IPS DF 4.7 (cell line): ENCODE measurements around the gene VWA1.
"Not testable (repeated sequence)": the region's sequence is repeated elsewhere in the genome, so short reads cannot be mapped to it uniquely, and the experiment has no call there.

ENCODE experiments used
- DNase-seq: peaks from one replicate; pipeline ENCODE4 v3.0.0-alpha.2; 2013; ENCODE audit warnings: low spot score; ENCODE audit errors: extremely low read depth

VWA1 gene

DNA sequence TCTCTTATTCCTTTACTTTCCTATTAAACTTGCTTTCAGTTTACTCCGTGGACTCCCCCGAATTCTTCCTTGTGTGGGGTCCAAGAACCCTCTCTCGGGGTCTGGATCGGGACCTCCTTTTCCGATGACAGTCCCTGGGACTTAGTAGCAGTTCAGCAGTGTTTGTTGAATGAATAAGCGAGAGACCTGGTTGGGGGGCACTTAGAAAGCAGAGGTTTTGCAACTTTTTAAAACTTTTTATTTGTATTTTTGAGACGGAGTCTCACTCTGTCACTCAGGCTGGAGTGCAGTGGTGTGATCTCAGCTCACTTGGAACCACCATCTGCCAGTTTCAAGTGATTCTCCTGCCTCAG, 12.3 kb upstream of the VWA1 start:
- DNase-seq = no peak

- DNase-seq = no peak
These were observed 10.8 kb upstream of the VWA1 start for GRCh38 chr1:1424707-1425106.

DNA sequence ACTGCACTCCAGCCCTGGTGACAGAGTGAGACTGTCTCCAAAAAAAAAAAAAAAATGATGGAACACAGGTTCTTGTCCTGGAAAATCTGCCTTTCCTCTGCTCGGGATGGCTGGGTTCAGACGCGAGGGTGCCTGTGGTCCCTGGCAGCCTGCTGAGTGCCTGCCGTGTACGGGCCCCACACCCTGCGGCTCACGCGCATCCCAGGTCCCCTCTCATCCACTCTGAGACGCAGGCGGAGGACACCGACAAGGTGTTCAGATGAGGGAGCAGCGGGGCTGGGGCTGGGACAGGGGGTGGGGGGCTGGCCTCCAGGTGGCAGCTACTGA, 10.1 kb upstream of the VWA1 start:
- DNase-seq = no peak

DNA sequence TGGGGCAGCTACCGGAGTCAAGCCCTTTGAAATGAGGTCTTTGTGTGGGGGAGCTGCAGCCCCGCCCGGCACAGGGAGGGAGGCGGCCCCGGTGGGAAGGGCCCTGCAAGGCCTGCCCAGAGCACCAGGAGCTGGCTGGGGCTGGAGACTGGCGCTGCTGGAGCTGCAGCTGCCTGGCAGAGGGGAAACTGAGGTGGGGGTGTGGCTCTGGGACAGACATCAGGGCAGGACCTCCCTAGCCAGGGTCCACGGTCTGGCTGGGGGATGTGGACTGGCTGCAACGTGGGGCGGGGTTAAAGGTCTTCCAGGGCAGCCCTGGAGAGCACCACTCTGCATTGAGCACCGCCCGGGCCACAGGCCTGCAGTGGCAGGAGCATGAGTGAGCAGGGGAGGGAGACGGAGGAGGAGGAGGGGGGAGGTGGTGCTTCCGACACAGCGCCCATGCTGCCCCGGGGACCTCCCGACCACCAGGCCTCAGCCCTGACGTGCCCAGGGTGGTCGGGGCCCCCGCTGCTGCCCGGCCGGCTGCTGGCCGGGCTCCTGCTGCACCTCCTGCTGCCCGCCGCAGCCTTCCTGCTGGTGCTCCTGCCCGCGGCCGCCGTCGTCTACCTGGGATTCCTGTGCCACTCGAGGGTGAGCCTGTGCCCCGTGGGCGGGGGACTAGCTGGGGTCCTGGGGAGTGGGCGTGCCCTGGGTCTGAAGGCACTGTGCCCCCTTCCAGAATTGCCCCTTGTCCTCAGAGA, 9.6 kb upstream of the VWA1 start:
- no peak for DNase-seq

DNA sequence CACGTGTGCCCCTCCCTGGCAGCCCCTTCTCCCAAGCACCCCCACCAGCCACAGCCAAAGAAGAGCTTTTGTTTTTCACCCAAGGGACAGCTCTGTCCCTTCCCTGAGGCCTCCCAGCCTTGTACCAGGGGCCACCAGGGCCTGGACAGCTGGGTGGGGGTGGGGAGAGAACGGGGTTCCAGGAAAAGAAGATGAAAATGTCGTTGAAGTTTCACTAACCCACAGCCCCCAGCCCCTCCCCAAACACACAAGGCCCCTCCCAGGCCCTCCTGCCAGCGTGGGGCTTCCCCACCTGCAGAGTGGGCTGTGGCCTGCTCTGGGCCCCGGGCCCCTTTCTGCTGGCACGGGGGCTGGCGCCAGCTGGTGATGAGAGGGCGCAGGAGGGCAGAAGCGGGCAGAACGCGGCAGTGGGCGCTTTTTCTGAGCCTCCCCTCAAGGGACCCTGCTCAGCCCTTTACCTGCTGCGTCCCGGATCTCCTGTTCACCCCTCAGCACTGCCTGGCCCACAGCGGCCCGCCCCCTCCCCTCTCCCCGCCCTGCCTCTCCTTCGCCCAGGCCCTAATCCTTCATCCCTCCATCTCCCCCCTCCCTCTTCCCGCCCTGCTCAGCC, 8.9 kb upstream of the VWA1 start:
- DNase-seq = no peak

DNA sequence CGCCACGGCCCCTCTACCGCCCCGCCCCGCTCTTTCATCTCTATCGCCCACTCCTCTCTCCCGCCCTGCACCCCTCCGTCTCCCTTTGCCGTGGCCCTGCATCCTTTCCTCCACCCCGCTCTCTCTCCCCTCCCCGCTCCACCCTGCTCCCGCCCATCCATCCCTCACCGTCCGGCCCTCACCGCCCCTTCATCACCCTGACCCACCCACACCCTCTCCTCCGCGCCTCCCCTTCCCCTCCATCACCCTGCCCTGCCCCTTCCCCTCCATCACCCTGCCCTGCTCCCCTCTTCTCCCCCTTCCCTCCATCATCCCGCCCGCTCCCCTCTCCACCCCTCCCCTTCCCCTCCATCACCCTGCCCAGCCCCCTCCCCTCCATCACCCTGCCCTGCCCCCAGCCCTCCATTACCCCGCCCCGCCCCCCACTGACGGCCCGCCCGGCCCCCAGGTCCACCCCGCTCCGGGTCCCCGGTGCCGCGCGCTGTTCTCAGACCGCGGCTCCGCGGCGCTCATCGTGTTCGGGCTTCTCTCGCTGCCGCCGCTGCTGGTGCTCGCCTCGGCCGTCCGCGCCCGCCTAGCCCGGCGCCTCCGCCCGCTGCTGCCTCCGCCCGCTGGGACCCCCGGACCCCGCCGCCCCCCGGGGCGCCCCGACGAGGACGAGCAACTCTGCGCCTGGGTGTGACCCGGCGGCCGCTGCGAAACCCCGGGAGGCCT, 8.2 kb upstream of the VWA1 start:
- DNase-seq = no peak

DNA sequence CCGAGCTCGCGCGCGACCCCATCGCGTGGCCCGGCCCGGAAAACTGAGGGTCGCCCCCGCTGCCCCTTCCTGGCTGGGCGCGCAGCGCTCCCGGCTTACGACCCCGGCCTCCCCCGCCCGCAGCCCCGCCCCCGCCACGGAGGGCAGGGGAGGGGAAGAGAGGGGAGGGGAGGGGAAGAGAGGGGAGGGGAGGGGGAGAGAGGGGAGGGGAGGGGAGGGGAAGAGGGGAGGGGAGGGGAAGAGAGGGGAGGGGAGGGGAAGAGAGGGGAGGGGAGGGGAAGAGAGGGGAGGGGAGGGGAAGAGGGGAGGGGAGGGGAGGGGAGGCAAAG, 7.7 kb upstream of the VWA1 start:
- DNase-seq = no peak

DNA sequence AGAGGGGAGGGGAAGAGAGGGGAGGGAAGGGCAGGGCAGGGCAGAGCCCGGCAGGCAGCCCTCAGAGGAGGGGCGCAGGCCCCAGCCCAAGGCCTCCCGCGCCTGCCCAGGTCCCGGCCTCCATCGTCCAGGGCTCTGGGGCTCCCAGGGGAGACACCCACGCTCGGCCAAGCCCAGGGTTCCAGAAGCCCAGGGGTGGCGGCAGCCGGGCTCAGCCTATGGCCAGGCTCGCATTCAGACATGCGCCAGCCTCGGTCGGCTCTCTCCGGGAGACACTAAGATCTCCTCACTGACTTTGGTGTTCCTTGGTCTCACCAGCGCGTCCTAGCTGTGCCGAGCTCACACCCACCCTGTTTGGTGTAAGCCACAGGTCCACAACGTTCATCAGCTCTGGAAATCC, 7.3 kb upstream of the VWA1 start:
- DNase-seq = no peak

DNA sequence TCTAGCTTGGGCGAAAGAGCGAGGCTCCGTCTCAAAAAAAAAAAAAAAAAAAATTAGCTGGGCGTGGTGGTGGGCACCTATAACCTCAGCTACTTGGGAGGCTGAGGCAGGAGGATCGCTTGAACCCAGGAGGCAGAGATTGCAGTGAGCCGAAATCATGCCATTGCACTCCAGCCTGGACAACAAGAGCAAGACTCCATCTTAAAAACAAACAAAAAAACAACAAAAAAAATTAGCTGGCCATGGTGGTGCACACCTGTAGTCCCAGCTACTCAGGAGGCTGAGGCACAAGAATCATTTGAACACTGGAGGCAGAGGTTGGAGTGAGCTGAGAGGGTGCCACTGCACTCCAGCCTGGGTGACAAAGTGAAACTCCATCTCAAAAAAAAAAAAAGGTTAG, 6.5 kb upstream of the VWA1 start:
- DNase-seq = not testable (repeated sequence)

GRCh38 chr1:1429671-1430073, 5.8 kb upstream of the VWA1 start:
- no peak for DNase-seq

GRCh38 chr1:1430114-1430982, 5.1 kb upstream of the VWA1 start:
- DNase-seq = no peak

GRCh38 chr1:1430992-1431844, 4.3 kb upstream of the VWA1 start:
- no peak for DNase-seq

DNA sequence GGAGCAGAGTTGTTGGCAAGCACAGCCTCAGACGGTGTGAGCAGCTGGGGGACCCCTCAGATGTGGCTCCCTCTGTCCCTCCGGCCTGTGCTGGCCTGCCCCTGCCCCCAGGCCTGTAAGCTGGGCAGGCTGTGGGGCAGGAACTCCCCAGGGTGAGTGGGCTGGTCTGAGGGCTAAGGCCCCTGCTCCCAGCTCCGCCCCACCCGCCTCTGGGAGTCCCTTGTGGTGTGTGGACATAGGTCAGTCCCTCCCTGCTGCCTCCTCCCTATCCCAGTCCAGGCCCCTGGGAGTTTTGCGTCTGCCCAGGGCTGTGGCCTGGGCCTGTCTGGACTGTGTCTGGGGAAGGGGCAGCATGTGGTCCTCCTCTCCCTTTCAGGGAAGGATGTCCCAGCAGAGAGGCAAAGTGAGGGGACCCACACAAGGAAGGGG, 3.6 kb upstream of the VWA1 start:
- DNase-seq = no peak

DNA sequence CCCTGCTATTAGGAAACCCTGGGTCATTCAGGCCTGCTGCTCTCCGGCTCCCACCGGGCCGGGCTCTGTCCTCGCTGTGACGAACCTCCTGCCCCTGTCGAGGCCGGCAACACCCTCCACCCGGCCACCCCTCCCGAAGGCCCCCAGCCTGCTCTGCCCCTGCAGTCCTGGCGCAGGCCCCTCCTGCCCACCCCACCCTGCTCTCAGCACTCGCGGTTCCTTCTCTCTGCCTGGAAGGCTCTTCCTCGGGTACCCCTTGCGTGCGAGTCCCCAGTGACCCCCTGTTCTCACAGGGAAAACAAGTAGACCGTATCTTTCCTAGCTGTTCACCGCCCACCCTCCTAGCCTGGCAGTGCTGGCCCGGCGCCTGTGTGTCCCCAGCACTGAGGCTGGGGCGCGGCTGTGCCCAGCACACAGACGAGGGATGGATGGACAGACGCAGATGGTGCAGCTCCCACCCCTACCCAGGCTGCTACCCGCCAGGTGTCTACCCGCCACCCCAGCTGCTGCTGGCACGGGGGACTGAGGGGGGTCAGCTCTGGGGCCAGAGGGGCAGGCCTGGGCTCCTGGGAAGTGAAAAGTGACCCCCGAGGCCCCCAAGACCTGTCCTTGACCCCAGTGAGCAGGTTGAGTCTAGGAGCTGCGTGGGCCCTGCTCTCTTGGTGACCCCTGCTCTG, 3.1 kb upstream of the VWA1 start:
- no peak for DNase-seq

DNA sequence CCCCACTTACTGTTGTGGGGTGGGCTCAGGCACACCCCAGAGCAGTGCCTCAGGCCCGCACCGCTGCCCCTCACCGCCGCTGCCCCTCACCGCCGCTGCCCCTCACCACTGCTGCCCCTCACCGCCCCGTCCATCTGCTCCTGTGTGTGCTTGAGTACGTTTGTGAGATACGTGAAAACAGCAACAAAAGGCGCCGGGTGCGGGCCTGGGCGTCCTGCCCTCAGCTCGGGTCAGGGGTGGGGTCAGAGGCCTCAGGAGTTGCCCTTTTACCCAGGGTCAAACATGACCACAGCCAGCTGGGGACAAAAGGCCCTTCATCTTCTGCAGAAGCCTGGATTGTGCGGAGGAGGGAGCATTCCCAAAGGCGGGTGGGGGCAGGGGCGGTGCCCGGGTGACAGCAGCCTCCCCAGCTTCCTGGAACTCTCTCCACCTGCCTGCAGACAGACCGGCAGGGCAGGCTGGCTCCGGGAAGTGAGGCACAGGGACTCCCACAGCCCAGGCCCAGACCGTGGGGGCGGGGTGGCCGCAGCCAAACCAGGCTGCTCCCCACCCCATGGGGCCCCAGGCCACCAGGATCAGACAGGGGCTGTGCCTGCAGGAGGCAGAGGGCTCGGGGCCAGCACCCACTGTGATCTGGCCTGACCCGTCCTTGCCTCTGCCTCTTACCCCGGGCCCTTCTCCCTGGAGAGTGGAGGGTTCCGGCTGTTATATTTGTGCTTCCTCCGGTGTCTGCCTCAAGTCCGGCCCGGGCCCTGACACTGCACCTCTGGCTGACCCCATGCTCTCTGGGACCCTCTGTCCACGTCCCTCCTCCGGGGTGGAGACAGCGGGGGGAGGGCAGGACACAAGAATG, 2.3 kb upstream of the VWA1 start:
- no peak for DNase-seq

GRCh38 chr1:1433804-1434130, 1.7 kb upstream of the VWA1 start:
- no peak for DNase-seq

DNA sequence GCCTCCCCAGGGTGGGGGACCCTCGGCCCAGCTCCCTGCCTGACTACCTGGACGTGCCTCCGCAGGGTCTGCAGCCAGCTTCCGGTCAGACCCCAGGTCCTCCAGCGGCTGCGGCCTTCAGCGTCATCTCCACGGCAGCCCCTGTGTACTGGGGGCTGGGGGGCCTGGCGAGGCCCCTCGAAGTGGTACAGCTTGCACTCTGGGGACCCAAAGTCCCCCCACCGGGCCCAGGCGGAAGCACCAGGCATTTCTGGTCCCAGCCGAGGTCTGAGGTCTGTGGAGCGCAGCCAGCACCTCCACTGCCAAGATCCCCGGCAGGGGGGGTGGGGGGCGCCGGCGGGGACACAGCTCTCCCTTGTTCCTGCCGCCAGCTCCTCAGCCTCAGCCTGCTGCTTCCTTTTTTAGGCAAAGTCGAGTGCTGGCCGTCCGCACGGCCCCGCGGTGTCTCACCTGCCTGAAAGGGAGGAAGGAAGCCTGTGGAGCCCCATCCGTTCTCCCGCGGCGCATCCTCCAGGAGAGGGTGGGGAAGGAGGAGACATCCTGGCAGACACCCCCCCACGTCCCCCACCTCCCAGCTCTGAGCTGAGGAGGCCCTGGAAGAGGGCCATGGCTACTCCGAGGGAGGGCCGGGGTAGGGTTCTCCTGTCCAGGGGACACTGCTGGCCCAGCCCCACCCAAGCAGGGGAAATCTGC, 1.2 kb upstream of the VWA1 start:
- no peak for DNase-seq

DNA sequence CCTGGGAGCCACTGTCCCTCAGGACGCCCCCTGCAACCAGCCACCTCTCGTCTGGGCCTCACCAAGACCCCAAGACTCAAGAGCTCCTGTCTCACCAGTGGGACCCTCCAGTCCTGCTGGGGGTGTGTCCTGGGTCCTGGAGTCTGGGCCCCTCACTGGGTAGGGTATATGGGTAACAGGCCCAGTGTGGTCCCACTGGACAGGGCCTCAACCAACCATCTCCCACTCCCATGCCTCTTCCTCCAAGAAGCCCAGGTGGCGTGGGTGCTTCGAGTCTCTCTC, 725 bp upstream of the VWA1 start:
- no peak for DNase-seq

DNA sequence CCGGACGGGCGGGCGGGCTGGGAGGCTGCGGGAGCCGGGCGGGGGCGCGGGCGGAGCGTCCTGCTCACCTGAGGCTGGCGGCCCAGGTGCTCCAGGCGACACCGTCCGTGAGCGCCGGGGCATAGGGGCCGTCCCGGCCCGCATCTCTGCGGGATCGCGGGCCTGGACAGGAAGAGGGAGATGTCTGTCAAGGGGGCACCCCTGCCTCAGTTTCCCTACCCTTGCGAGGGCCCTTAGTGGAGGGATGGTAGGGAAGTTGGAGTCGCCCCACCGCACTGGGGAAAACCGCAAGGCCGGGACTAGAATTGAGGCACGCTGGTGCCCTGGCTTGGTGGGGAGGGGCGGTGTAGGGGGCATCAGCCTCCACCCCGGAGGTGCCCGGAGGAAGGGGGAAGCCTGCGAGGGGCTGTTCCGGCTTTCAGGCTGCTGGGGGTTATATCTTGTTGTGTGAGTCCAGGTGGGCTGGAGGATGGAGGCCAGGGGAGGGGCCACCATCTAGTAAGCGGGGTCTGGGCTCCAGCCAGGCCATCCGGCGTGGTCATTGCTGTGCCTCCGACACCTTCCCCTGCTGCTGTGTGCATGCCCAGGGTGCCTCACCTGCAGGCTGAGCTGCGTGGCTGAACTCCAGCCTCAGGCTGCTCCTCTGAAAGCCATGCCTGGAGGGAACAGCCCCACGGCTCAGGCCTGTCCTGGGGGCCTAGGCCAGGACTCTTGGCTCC, 580 bp downstream of the VWA1 start:
- no peak for DNase-seq
